GM18526 (cell line): ENCODE measurements around the gene SEMA6C.

Experiments
- POLR2A ChIP-seq: IDR thresholded peaks from 3 replicates; pipeline ENCODE4 v1.6.1; 2011; ENCODE audit not compliant: insufficient read length; ENCODE audit errors: extremely low read depth

Gene SEMA6C, protein sequence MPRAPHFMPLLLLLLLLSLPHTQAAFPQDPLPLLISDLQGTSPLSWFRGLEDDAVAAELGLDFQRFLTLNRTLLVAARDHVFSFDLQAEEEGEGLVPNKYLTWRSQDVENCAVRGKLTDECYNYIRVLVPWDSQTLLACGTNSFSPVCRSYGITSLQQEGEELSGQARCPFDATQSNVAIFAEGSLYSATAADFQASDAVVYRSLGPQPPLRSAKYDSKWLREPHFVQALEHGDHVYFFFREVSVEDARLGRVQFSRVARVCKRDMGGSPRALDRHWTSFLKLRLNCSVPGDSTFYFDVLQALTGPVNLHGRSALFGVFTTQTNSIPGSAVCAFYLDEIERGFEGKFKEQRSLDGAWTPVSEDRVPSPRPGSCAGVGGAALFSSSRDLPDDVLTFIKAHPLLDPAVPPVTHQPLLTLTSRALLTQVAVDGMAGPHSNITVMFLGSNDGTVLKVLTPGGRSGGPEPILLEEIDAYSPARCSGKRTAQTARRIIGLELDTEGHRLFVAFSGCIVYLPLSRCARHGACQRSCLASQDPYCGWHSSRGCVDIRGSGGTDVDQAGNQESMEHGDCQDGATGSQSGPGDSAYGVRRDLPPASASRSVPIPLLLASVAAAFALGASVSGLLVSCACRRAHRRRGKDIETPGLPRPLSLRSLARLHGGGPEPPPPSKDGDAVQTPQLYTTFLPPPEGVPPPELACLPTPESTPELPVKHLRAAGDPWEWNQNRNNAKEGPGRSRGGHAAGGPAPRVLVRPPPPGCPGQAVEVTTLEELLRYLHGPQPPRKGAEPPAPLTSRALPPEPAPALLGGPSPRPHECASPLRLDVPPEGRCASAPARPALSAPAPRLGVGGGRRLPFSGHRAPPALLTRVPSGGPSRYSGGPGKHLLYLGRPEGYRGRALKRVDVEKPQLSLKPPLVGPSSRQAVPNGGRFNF

DNA sequence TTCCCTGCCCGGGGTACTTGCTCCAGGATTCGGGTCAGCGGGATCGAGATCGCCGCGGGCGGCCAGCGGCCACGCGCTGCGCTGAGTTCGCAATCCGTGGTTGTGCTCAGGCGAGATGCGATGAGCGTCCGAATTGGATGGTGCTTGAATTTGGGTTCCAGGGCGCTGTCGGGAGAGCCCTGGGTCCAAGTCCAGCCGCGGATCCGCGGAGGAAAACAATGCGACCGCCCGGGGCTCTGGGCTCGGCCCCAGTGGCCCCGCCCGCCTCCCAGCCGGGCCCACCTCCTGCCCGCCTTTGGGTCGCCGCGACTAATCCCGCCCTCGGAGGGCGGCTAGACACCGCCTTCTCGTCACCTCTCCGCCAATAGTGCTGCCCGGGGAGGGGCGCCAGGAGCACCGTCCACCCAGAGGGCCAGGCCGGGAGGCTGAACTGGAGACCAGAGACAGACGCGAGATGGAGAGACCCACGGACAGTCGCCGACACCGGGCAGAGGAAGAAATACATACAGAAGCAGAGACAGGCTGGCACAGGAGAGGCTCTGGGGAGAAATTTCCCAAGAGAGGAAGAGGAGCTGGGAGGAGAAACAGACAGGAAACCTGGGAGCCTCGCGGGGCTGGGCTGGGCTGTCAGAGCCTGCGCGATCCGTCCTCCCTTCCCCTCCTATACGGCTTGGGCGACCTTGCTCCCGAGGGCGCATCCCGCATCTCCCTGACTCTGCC is at the start of gene SEMA6C:
Gene SEMA6C (minus strand): TSS at position 220 of the 720 bp plus-strand sequence. CDS start 4,010 bp downstream, outside the sequence.
- TF ChIP-seq POLR2A, result no peak

DNA sequence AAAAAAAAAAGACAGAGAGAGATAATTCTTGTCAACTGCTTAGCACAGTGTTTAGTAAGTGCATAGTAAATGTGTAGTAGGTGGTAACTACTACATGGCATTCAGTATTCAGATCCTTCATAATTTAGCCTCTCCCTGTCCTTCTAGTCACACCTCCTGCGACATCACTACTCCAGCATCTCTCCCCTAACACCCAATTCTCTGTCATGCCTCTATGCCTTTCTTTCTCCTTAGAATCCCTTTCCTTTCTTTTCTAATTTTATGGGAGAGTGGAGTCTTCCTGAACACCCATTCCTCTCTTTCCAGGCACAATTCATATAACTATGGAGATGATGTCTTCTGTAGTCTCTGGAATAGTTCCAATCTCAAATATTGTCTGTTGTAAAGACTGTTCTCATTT is 47.4 kb upstream of the SEMA6C start:
- TF ChIP-seq POLR2A, result no peak

DNA sequence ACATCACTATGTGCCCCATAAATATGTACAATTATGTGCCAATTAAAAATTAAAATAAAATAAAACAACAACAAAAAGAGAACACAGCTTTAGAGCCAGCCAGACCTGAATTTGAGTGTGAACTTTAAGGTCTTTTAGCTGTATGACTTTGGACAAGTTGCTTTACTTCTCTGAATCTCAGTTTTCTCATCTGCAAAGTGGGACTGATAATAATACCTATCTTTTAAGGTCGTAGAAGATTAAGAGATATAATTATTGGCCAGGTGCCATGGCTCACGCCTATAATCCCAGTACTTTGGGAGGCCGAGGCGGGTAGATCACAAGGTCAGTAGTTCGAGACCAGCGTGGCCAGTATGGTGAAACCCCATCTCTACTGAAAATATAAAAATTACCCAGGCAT is 46.9 kb upstream of the SEMA6C start:
- TF ChIP-seq POLR2A, result no peak

DNA sequence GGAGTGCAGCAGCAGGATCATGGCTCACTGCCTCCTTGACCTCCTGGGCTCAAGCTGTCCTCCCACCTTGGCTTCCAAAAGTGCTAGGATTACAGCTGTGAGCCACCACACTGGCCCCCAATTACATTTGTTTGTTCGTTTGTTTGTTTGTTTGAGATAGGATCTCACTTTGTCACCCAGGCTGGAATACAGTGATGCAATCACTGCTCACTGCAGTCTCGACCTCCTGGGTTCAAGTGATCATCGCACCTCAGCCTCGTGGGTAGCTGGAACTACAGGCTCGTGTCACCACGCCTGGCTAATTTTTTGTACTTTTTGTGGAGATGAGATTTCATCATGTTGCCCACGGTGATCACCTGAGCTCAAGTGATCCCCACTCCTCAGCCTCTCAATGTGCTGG is 45.6 kb upstream of the SEMA6C start:
- TF ChIP-seq POLR2A, result no peak

DNA sequence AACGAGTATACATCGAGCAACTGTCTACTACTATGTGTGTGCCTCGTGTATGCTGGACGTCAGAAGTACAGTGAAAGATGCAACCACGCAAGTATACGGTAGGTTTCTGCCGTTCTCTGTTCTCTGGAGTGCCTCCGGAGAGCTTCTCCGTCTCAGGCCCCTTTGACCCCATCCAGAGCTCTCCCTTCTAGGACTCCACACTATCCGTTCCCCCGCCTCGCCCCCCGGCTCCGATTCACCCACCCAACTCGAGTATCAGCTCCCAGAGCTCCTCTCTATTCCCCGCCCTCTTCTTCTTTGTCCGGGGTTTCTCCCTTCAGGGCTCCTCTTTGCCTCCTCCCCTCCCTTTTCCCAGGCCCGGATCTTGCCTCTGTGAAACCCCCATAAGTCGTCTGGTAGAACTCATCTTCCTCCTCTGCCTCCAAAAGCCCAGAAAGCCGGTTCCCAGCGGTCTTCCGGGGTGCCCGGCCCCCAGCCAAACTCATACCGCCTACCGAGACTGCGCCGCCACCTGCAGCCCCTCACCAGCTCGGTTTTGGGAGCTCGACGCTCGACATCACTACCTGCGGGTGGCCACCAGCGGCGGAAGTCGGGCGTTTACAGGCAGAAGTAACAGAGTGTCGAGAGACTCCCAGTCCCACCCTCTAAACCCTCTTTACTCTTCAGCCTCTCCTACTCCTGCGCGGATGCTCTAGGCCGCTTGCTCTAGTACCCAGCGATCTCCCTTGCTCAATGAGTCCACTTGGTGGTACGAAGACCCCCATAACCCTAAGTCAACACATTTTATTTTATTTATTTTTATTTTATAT is 43.4 kb upstream of the SEMA6C start, which contains the start of gene VPS72:
Gene VPS72 (minus strand): TSS at position 561 of the 809 bp plus-strand sequence. CDS start 76 bp downstream, at position 485.
- peak; percentile 75 for TF ChIP-seq POLR2A

DNA sequence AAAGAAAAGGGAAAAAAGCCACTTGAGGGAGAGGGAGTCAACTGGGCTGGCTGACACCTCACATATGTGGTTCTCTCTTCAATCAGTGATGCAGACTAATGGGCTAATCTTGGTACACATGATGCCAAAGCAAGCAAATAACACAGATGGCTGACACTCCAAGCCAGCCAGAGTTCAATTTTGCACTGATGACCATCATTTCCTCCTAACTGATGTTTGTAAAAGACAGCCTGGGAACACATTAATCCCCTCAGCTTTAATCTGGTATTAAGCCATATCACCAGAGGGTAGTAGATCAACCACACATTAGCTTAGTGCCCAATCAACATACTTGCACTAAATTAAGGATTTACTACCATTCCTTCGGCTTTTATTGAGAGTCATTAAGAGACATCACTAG is 40.8 kb upstream of the SEMA6C start:
- no peak for TF ChIP-seq POLR2A

DNA sequence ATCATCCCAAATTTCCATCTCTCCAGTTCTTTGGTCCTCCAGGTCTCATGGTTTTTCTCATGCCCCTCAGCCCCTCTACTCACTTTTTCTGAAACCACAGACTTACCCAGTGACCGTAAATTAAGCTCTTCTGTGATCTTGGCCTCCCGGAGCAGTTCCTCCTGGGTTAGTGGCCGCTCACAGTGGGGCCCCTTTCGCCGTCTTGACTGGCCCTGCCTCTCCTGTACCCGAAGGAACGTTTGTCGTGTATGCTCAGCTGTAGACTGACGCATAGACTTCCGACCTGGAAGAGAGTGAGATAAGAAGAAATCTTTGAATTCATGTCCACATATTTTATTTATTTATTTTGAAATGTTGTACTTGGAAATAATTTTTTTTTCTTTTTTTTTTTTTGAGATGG is 37.8 kb upstream of the SEMA6C start:
- no peak for TF ChIP-seq POLR2A

DNA sequence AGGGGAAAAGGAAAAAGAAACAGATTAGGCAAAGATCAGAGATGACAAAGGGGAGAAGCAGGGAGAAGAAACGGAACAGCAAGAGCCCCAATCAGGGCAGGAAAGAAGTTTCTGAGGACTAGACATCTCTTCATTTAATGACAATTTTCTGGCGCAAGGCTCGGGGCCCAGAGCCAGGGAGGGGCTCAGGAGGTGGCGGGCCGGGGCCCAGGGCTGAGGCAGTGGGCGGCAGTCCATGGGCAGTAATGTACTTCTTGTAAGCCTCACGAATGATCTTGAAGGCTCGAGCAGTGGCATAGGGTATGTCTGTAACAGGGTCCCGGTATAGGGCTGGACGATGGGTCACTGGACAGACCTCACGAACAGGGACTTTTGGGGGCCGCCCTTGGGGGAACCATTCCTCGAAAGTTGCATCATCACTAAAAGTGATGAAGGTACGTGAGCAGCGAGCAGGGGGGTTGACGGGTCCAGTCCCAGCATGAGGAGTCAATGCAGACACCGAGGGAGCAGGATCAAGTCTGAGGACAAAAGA is 30.1 kb upstream of the SEMA6C start:
- no peak for TF ChIP-seq POLR2A

DNA sequence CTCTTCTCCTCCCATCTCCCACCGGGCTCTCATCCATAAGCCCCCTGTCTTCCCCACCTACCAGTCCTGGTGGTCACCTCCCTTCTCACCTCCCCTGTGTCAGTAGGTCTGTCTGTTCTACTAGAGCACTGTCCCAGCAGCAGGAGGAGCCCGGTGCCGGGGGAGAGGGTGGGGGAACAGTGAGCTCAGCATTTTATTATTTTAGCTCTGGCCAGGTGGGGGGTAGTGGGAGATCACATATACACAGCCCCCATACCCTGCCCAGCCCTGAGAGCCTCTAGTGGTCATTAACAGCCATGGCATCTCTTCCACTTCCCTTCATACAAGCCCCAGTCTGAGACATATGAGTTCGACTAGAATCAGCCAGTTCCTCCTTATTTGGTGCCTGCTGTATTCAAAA is 29.4 kb upstream of the SEMA6C start, which contains the start of gene TMOD4:
Gene TMOD4 (minus strand): TSS at position 119 of the 400 bp plus-strand sequence. CDS start 1,106 bp downstream, outside the sequence.
- no peak for TF ChIP-seq POLR2A

DNA sequence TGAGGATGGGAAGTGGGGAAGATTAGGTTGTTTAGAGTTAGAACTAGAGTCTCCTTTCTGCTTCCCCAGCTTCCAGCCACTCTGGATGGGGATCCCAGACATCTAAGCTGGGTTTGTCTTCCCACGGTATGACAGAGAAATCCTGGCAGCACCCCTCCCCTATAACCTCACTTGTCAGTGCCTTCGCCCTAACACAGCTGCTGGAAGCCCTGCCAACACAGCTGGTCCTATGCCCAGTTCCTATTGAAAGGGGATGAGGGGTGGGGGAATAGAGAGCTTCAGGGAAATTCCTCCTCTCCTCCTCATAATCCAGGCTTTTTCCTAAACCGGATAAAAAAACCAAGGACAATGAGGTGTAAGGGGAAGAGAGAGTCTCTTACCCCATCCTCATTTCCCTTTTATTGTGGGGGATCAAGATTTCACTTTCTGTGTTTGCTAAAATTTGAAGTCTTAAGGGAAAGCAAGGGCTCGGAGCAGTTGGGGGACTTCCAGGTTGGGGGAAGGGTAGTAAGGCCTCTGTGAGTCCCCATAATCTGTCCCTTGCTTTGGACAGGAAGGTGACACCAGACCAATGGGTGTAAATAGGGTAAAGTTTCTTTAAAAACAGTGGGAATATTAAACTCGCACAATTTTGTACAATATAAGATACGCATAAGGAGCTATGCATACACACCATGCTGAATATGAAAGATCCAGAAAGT is 28.8 kb upstream of the SEMA6C start:
- no peak for TF ChIP-seq POLR2A

DNA sequence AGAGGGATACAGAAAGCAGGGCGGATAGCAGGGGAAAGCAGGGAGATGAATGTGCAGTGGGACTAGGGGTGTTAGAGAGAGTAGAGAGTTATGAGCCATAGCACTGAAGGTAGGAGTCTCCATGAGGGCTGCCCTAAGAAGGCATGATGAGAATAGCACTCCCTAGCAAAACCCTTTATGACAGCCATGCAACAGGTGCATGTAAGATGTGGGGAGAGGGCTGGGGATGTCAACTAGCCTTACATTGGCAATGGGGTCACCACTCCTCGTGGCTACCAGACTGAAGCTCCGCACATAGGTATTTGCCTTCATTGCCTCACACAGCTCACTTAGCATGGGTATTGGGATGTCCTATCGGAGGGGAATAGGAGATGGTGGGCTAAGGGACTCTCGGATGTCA is 24.8 kb upstream of the SEMA6C start:
- TF ChIP-seq POLR2A, result no peak

DNA sequence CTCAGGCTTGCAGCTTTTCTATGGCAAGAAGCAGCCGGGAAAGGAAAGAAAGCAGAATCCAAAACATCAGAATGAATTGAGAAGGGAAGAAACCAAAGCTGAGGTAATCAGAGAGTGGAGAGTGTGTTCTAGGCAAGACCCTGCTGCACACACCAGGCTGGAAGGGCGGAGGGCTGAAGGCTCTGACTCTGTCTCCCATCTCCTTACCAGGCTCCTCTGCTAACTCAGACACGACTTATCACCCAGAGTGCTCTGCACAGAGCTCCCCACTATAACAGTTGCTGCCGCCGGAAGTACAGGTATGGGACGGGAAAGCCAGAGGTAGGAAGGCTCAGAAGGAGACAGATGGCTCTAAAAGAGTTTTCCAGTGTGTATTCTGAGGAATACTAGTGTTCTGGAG is 20.7 kb upstream of the SEMA6C start:
- TF ChIP-seq POLR2A, result no peak

DNA sequence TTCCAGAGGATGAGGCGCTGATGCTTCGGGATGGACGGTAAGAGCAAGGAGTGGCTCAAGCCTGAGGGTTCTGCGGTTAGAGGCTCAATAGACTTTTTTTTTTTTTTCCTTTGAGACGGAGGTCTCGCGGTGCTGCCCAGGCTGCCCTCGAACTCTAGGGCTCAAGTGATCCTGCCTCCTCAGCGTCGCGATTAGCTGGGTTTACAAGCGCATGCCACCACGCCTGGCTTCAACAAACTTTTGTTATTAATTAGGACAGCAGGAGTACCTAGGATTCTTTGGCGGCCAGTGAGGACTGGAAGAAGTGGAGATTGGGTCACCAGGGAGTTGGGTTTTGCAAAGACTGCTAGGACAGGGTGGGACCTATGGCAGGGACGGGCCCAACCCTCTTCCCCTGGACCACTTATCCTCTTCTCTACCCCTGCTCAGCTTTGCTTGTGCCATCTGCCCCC is 20.1 kb upstream of the SEMA6C start:
- TF ChIP-seq POLR2A, result no peak
